Left hindlimb (tissue), 1 donor: Measurements from ENCODE around the gene HS6ST2.
"Not testable (repeated sequence)": the region's sequence is repeated elsewhere in the genome, so short reads cannot be mapped to it uniquely, and the experiment has no call there.

ENCODE experiments used
- DNase-seq: peaks from one replicate; pipeline ENCODE4 v3.0.0-alpha.2; 2018

HS6ST2 gene

GRCh38 chrX:132940727-132941327 lies 17.6 kb downstream of the HS6ST2 start:
- no peak for DNase-seq

- no peak for DNase-seq
Observed at GRCh38 chrX:132933170-132933569, 25.3 kb downstream of the HS6ST2 start.

DNA sequence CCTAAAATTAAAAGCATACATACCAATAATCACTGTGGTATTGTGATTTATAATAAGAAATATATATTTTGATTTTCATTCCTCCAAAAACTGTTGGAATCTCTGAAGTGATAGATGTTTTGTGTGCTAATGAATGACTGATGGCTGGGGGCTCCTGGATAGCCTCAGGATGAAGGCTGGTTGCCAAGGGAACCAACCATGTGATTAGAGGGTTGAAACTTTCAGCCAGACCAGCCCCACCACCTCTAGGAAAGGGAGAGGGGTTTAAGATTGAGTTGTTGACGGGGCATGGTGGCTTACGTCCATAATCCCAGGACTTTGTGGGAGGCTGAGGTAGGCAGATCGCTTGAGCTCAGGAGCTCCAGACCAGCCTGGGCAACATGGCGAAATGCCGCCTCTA lies 34.0 kb downstream of the HS6ST2 start:
- no peak for DNase-seq

- DNase-seq: no peak
Observed at GRCh38 chrX:132918523-132918922, 39.9 kb downstream of the HS6ST2 start.

- DNase-seq: no peak
Observed at GRCh38 chrX:132916349-132916748, 42.1 kb downstream of the HS6ST2 start.

- DNase-seq: no peak
Observed at GRCh38 chrX:132909643-132910042, 48.8 kb downstream of the HS6ST2 start.

DNA sequence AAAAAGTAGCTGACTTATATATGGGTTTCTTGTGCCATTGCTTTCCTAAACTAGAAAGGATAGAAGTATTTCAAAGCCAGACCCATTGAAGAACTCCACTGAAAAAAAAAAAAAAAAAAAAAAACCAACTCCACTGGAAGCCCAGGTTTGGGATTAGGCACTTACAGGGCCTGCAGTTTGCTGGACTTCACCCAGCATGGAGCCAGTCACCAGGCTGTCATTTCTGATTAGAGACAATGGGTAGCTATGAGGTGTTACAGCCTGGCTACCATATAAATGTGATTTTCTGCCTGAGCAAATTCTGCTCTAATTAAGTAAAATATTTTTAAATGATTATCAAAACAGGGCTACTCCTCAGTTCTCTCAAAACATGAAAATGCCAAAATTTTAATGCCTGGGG lies 49.5 kb downstream of the HS6ST2 start:
- no peak for DNase-seq

GRCh38 chrX:132900633-132901293 lies 57.7 kb downstream of the HS6ST2 start:
- DNase-seq: no peak

DNA sequence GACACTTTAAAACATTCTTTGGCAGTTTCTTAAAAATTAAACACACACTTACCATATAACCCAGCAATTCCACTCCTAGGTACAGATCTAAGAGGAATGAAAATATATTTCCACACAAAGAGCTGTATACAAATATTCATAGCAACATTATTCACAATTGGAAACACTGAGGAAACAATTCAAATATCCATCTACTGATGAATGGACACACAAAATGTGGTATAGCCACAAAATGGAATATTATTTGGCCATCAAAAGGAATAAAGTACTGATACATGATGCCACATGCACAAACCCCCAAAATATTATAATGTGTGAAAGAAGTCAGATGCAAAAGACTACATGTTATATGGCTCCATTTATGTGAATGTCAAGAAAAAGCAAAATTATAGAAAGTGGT lies 70.9 kb downstream of the HS6ST2 start:
- no peak for DNase-seq

GRCh38 chrX:132883358-132883915 lies 75.0 kb downstream of the HS6ST2 start:
- no peak for DNase-seq

DNA sequence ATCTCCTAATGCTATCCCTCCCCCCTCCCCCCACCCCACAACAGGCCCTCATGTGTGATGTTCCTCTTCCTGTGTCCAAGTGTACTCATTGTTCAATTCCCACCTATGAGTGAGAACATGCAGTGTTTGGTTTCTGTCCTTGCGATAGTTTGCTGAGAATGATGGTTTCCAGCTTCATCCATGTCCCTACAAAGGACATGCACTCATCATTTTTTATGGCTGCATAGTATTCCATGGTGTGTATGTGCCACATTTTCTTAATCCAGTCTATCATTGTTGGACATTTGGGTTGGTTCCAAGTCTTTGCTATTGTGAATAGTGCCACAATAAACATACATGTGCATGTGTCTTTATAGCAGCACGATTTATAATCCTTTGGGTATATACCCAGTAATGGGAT lies 77.7 kb downstream of the HS6ST2 start:
- not testable (repeated sequence) for DNase-seq

DNA sequence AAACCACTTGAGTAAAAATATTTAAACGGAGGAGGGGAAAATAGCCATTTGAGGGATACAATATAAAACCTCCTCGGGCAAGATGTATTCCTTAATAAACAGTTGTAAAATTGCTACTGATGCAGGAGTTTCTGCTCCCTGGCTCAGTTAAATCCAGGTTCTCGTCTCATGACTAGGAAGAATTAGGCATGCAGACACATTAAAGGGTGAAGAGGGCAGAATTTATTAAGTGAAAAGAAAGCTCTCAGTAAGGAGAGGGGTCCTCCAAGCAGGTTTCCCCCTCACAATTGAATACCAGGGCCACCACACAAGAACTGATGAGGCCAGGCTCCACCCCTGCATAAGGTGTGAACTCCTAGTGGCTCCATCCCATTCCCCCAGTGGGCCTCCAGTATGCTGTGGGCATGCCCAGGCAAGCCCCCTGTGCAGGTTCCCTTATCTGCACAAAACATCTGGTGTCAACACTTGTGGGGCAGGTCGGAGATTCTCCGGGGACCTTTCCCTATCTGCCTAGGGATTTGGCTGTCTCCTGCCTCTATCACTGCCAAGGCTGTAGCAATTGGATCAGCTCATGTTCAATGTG lies 80.4 kb downstream of the HS6ST2 start:
- DNase-seq: no peak

DNA sequence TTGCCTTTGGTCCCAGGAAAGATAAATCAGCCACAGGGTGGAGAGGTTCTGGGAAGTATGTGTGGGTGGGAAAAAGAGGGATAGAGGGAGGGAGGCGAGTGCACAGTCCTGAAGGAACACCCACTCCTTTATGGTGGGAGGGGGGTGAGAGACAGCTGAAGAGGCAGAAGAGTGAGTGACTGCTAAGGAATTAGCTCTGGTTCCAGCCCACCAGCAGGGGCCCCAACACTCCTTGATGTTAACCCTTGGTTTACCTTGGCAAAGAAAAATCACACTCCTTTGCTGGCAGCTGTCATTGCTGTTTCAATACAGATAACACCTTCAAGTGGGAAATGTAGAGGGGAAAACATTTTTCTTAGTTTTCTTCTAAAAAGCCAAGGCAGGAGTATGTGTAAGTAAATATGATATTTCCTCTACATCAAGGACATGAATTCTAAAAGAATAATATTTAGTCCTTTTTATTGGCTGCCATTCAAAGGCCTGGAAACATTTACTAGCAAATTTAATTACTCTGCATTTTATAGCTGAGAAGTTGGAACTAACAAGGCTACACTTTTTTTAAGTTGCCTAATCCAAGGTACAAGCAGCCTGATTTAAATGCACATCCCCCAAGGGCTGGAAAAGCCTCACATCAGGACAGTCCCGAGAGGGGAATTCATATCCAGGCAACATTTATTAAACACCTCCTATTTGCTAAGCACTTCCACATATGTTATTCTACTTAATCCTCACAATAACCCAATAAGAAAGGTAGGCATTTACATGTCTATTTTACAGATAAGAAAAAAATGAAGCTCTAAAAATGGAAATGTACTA lies 81.7 kb downstream of the HS6ST2 start:
- peak; percentile 37 for DNase-seq

GRCh38 chrX:132875650-132876522 lies 82.5 kb downstream of the HS6ST2 start:
- no peak for DNase-seq

- DNase-seq: no peak
Observed at GRCh38 chrX:132862562-132862961, 95.9 kb downstream of the HS6ST2 start.

- DNase-seq: no peak
Observed at GRCh38 chrX:132861076-132861475, 97.4 kb downstream of the HS6ST2 start.

GRCh38 chrX:132860200-132860599 lies 98.2 kb downstream of the HS6ST2 start:
- DNase-seq: no peak

DNA sequence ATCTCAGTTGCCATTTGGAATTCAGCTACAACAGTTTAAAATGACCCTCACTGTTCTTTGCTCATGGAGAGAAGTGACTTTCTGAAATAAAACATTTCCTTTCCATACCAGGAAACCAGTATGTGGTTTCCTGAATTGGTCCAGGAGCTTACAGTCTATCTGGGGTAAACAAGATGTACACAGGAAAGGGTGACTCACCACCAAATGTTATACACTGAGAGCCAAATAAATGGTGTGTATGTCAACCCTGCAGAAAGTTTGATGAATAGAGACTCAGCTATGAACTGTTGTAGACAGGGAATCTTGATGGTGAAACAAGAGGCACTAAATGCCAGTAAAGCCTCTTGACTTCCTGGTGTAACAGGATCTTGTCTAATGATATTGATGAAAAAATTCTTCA lies 100.4 kb downstream of the HS6ST2 start:
- DNase-seq: no peak

DNA sequence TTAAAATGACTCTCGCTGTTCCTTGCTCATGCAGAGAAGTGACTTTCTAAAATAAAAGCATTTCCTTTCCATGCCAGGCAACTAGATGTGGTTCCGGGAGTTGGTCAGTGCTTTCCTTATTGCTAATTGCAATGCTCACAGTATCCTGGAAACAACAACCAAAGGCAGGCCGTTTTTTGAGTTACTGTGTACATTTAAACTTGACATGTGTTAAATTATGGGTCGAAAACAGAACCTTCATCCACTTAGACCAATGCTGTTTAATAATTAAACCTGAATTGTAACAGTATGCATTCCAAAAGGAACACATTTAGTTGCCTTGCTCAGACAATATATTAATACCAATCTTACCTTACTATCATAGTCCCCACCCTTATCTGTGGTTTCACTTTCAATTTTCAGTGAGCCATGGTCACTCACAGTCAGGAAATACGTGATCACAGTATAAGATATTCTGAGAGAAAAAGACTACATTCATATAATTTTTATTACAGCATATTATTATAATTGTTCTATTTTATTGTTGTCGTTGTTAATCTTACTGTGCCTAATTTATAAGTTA lies 102.6 kb downstream of the HS6ST2 start:
- no peak for DNase-seq

DNA sequence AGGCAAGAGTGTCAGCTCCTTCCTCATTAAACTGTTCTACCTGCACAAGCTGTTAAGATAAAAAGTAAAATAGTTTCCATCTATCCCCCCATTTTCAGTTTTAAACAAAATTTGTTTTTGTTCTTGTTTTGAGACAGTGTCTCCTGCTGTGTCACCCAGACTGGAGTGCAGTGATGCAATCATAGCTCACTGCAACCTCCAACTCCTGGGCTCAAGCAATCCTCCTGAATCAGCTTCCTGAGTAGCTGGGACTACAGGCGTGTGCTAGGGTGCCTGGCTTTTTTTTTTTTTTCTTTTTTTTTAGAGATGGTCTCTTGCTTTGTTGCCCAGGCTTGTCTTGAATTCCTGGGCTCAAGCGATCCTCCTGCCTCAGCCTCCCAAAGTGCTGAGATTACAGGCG lies 105.4 kb downstream of the HS6ST2 start:
- DNase-seq: no peak

- DNase-seq: no peak
Observed at GRCh38 chrX:132848296-132848970, 110.0 kb downstream of the HS6ST2 start.
